Stimulated activated naive CD8-positive, alpha-beta T cell treated with anti-CD3 and anti-CD28 coated beads, Interleukin-15, Interleukin-2, amounts not matched to agents 100 ng/mL and 50 ng/mL, for 24 hours (primary cell): ENCODE results near the gene HERC3.

Experiments used
- H3K27ac Mint-ChIP-seq: one replicate; pipeline ENCODE4 v1.8.0; 2021; ENCODE audit warnings: mild to moderate bottlenecking, mixed read lengths
- H3K27me3 Mint-ChIP-seq: one replicate; pipeline ENCODE4 v1.8.0; 2021; ENCODE audit warnings: mixed read lengths
- H3K36me3 Mint-ChIP-seq: one replicate; pipeline ENCODE4 v1.8.0; 2021; ENCODE audit warnings: low read depth, mixed read lengths
- H3K4me1 Mint-ChIP-seq: one replicate; pipeline ENCODE4 v1.8.0; 2021; ENCODE audit warnings: low read depth, mixed read lengths
- H3K4me3 Mint-ChIP-seq: one replicate; pipeline ENCODE4 v1.8.0; 2021; ENCODE audit warnings: mild to moderate bottlenecking, mixed read lengths
- H3K9me3 Mint-ChIP-seq: one replicate; pipeline ENCODE4 v1.8.0; 2021; ENCODE audit warnings: mixed read lengths

Gene HERC3

GRCh38 chr4:88621763-88622327 lies 29.6 kb downstream of the HERC3 start:
- H3K4me1 Mint-ChIP-seq = peaks cover 29% of the 10 kb centered on the region

DNA sequence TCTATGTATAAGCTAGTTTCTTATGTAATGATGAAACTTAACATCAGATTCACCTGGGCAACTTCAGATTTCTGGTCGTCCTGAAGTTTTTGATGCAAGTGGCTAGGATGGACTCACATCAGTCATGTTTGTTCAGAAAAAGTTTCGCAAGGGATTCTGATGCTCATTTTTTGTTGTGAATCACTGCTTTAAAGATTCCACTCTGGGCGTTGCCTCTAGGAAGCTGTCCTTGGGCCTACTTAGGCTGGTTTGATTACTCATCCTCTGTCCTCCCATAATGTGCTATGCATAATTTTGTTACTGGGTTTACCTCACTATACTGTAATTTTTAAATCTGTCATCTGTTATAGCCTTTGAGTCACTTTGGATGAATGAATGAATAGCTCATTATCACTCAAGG lies 30.8 kb downstream of the HERC3 start:
- H3K9me3 Mint-ChIP-seq = peaks cover 5% of the 10 kb centered on the region
- H3K27me3 Mint-ChIP-seq = no peaks in the 10 kb centered on the region
- no peak overlapping the region for H3K4me3 Mint-ChIP-seq
- H3K4me1 Mint-ChIP-seq = peaks cover 25% of the 10 kb centered on the region
- peaks cover 41% of the 10 kb centered on the region for H3K36me3 Mint-ChIP-seq
- no peak overlapping the region for H3K27ac Mint-ChIP-seq

More at GRCh38 chr4:88621763-88622327, 29.6 kb downstream of the HERC3 start:
- Mint-ChIP-seq H3K27me3 (no peaks in the 10 kb centered on the region), H3K4me3 (no peak overlapping the region), H3K9me3 (peaks cover 5% of the 10 kb centered on the region), H3K36me3 (peaks cover 41% of the 10 kb centered on the region), H3K27ac (no peak overlapping the region)

- no peak overlapping the region for H3K27ac Mint-ChIP-seq
- H3K9me3 Mint-ChIP-seq = peaks cover 5% of the 10 kb centered on the region
- H3K36me3 Mint-ChIP-seq = peaks cover 30% of the 10 kb centered on the region
- no peaks in the 10 kb centered on the region for H3K27me3 Mint-ChIP-seq
- no peak overlapping the region for H3K4me3 Mint-ChIP-seq
- H3K4me1 Mint-ChIP-seq = peaks cover 15% of the 10 kb centered on the region
Measured at GRCh38 chr4:88628746-88629145, 36.5 kb downstream of the HERC3 start.

DNA sequence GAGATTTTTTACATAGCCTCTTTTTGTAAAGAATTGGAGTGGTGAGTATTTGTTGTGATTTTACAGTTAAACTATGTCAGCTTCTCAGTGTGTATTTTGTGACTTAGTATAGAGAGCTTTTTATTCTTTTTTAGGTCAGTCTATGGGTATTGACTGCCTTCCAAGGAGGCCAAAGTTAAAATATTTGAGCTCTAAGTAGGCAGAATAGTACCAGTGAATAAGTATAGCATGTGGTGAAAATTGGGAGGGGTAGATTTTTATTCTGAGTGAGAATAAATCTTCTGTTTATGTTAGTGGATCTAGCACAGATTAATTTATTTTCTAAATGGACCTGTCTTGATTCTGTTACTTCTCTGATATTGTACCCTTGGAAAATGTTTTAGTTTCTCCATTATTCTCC lies 37.5 kb downstream of the HERC3 start:
- H3K27ac Mint-ChIP-seq = no peak overlapping the region
- H3K4me1 Mint-ChIP-seq = peaks cover 15% of the 10 kb centered on the region
- H3K27me3 Mint-ChIP-seq = no peaks in the 10 kb centered on the region
- peaks cover 5% of the 10 kb centered on the region for H3K9me3 Mint-ChIP-seq
- H3K4me3 Mint-ChIP-seq = no peak overlapping the region
- peaks cover 20% of the 10 kb centered on the region for H3K36me3 Mint-ChIP-seq

GRCh38 chr4:88630756-88631155 lies 38.5 kb downstream of the HERC3 start:
- Mint-ChIP-seq H3K9me3 (peaks cover 5% of the 10 kb centered on the region), H3K36me3 (peaks cover 16% of the 10 kb centered on the region), H3K4me1 (peaks cover 15% of the 10 kb centered on the region), H3K27me3 (no peaks in the 10 kb centered on the region), H3K27ac (no peak overlapping the region), H3K4me3 (no peak overlapping the region)

- Mint-ChIP-seq H3K9me3 (no peaks in the 10 kb centered on the region), H3K4me1 (peaks cover 48% of the 10 kb centered on the region), H3K27me3 (no peaks in the 10 kb centered on the region), H3K4me3 (no peak overlapping the region), H3K27ac (no peak overlapping the region), H3K36me3 (peaks cover 4% of the 10 kb centered on the region)
Measured at GRCh38 chr4:88643932-88644331, 51.7 kb downstream of the HERC3 start.

- Mint-ChIP-seq H3K27me3 (no peaks in the 10 kb centered on the region), H3K27ac (no peak overlapping the region), H3K4me1 (peaks cover 56% of the 10 kb centered on the region)
Measured at GRCh38 chr4:88645994-88646393, 53.7 kb downstream of the HERC3 start.

GRCh38 chr4:88646528-88647280 lies 54.4 kb downstream of the HERC3 start:
- Mint-ChIP-seq H3K27me3 (no peaks in the 10 kb centered on the region), H3K36me3 (peaks cover 8% of the 10 kb centered on the region), H3K27ac (no peak overlapping the region), H3K4me3 (no peak overlapping the region), H3K4me1 (peaks cover 51% of the 10 kb centered on the region), H3K9me3 (no peaks in the 10 kb centered on the region)

More at GRCh38 chr4:88645994-88646393, 53.7 kb downstream of the HERC3 start:
- Mint-ChIP-seq H3K36me3 (peaks cover 8% of the 10 kb centered on the region), H3K4me3 (no peak overlapping the region), H3K9me3 (no peaks in the 10 kb centered on the region)

DNA sequence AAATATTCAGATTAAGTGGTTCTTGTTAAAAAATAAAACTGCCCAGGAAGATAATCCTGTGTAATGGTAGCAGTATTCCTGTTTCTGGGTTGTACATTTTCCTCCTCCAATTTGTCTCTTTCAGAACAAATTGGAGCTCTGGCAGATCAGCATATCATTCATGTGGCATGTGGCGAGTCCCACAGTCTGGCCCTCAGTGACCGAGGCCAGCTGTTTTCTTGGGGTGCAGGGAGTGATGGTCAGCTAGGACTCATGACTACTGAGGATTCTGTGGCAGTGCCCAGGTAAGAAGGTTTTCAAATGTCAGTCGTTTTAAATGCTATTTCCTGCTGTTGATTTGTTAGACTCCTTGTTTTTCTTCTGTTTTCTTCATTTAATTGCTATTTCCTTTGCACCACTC lies 57.4 kb downstream of the HERC3 start:
- Mint-ChIP-seq H3K36me3 (peaks cover 14% of the 10 kb centered on the region), H3K9me3 (no peaks in the 10 kb centered on the region), H3K27ac (peak overlapping the region; percentile 27), H3K4me3 (no peak overlapping the region), H3K27me3 (no peaks in the 10 kb centered on the region), H3K4me1 (peaks cover 59% of the 10 kb centered on the region)

- Mint-ChIP-seq H3K36me3 (peaks cover 33% of the 10 kb centered on the region), H3K27ac (peak overlapping the region; percentile 36)
Measured at GRCh38 chr4:88653371-88653946, 61.2 kb downstream of the HERC3 start.

DNA sequence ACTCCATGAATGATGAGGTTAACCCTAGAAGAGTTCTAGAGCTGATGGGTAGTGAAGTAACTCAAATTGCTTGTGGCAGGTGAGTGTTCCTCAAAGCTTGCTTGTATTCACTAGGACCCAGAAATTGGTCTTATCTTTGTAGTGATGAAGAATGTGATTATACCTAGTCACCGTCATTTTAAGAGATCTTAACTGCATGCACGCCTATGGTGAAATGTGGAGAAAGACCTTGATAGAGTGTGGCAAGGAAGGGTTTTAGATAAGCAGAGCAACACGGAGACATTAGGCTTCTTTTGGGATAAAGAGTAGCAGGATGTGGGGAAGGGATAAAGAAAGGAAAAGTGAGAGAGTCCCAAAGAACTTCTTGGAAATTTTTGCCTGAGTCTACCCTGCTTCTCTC lies 62.9 kb downstream of the HERC3 start:
- Mint-ChIP-seq H3K9me3 (no peaks in the 10 kb centered on the region), H3K27ac (no peak overlapping the region), H3K27me3 (no peaks in the 10 kb centered on the region), H3K4me3 (no peak overlapping the region), H3K4me1 (peaks cover 16% of the 10 kb centered on the region), H3K36me3 (peaks cover 33% of the 10 kb centered on the region)

More at GRCh38 chr4:88653371-88653946, 61.2 kb downstream of the HERC3 start:
- peaks cover 25% of the 10 kb centered on the region for H3K4me1 Mint-ChIP-seq
- no peaks in the 10 kb centered on the region for H3K27me3 Mint-ChIP-seq
- H3K9me3 Mint-ChIP-seq = no peaks in the 10 kb centered on the region
- H3K4me3 Mint-ChIP-seq = no peak overlapping the region

DNA sequence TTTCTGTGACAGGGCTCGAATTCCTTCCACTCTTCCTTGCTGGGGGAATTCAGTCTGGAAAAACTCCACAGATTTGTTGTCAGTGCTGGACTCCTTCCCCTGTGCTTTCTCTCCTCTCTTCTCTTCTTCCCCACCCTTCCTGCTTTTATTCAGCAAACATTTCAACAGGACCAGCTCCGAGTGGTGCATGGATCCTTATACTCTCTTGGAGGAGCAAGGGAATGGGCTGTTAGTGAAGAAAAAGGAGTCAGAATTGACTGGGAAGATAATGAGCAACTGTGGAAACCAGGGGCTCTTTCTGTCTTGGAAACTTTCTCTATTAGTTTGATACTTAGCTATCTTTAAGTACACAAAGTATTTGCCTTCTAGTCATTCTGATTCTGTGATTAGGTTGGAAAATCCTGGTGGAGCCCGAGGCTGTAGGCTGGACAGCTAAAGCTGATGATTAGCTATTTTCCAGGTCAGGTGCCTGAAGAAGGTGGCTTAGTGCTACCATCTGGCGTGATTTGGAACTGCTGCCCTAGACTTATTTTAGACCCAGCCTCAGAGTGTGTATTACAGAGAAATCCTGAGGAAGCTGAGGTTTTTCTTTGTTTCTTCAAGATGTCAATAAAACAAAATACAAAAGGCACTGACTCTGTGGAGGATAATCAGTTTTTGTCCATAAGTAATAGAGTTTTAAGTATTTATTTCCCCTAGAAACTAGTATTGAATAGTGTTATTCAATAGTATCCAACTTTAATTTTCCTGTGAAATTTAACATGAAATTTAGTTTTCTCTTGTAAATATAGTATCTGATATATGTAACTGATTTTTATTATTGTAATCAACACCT lies 67.0 kb downstream of the HERC3 start:
- Mint-ChIP-seq H3K4me1 (peaks cover 4% of the 10 kb centered on the region), H3K27ac (no peak overlapping the region), H3K4me3 (no peak overlapping the region), H3K9me3 (no peaks in the 10 kb centered on the region), H3K36me3 (peaks cover 39% of the 10 kb centered on the region), H3K27me3 (no peaks in the 10 kb centered on the region)

DNA sequence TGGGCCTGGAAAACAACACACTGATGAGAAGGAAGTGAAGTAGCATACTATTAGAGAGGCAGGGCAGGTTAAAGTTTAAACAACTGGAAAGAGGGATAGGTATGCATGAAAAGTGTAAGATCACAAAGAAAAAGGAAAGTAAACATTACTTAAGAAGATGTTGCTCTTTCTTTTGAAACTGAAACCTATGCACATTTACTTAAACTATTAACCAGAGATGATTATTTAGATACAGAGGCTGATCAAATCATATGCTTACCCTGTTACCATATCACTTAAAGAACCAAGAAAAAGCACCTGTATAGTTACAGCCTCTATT lies 67.6 kb downstream of the HERC3 start:
- peaks cover 42% of the 10 kb centered on the region for H3K36me3 Mint-ChIP-seq
- no peak overlapping the region for H3K4me3 Mint-ChIP-seq
- H3K9me3 Mint-ChIP-seq = no peaks in the 10 kb centered on the region
- H3K4me1 Mint-ChIP-seq = peaks cover 4% of the 10 kb centered on the region
- H3K27ac Mint-ChIP-seq = no peak overlapping the region
- H3K27me3 Mint-ChIP-seq = no peaks in the 10 kb centered on the region

GRCh38 chr4:88660446-88661294 lies 68.4 kb downstream of the HERC3 start:
- no peak overlapping the region for H3K4me3 Mint-ChIP-seq
- H3K9me3 Mint-ChIP-seq = no peaks in the 10 kb centered on the region
- H3K27me3 Mint-ChIP-seq = no peaks in the 10 kb centered on the region
- H3K4me1 Mint-ChIP-seq = peaks cover 4% of the 10 kb centered on the region
- H3K27ac Mint-ChIP-seq = no peak overlapping the region
- H3K36me3 Mint-ChIP-seq = peaks cover 39% of the 10 kb centered on the region
